HEK293 (cell line): Measurements from ENCODE around the gene FAM217B.

Source experiments
- ATF2 ChIP-seq: fragments of 450-650 bp; formaldehyde crosslinking; IDR thresholded peaks from 2 replicates; pipeline ENCODE4 v1.5.1; 2016; ENCODE audit warnings: missing biosample characterization, missing genetic modification characterization, low read depth
- EGR2 ChIP-seq: fragments of 450-650 bp; formaldehyde crosslinking; IDR thresholded peaks from 2 replicates; pipeline ENCODE4 v1.5.1; 2016; ENCODE audit warnings: low read depth, missing biosample characterization, missing genetic modification characterization
- GLIS1 ChIP-seq: fragments of 450-650 bp; formaldehyde crosslinking; IDR thresholded peaks from 2 replicates; pipeline ENCODE4 v1.5.1; 2016; ENCODE audit warnings: missing biosample characterization, missing genetic modification characterization
- HOXC10 ChIP-seq: sonication (generic); formaldehyde crosslinking; IDR thresholded peaks from 2 replicates; pipeline ENCODE4 v1.8.1; 2023; ENCODE audit warnings: mild to moderate bottlenecking, missing genetic modification reagents
- KLF1 ChIP-seq: fragments of 450-650 bp; formaldehyde crosslinking; IDR thresholded peaks from 2 replicates; pipeline ENCODE4 v1.5.1; 2016; ENCODE audit warnings: missing biosample characterization, missing genetic modification characterization
- PRDM6 ChIP-seq: fragments of 450-650 bp; formaldehyde crosslinking; IDR thresholded peaks from 2 replicates; pipeline ENCODE4 v1.5.1; 2017; ENCODE audit warnings: missing biosample characterization, missing genetic modification characterization
- SETDB1 ChIP-seq: IDR thresholded peaks from one replicate; pipeline ENCODE4 v1.6.1; 2017; ENCODE audit warnings: mild to moderate bottlenecking, low read length, moderate library complexity, mixed read lengths; ENCODE audit not compliant: insufficient read length
- SP7 ChIP-seq: fragments of 450-650 bp; formaldehyde crosslinking; IDR thresholded peaks from 2 replicates; pipeline ENCODE4 v1.5.1; 2016; ENCODE audit warnings: missing biosample characterization, missing genetic modification characterization
- ZBTB21 ChIP-seq: fragments of 450-650 bp; formaldehyde crosslinking; IDR thresholded peaks from 2 replicates; pipeline ENCODE4 v1.5.1; 2017; ENCODE audit warnings: missing biosample characterization, missing genetic modification characterization
- ZBTB48 ChIP-seq: fragments of 450-650 bp; formaldehyde crosslinking; IDR thresholded peaks from 2 replicates; pipeline ENCODE4 v1.5.1; 2016; ENCODE audit warnings: missing biosample characterization, missing genetic modification characterization
- ZNF10 ChIP-seq: fragments of 450-650 bp; formaldehyde crosslinking; IDR thresholded peaks from 2 replicates; pipeline ENCODE4 v1.5.1; 2017; ENCODE audit warnings: missing biosample characterization, missing genetic modification characterization
- ZNF121 ChIP-seq: fragments of 450-650 bp; formaldehyde crosslinking; IDR thresholded peaks from 2 replicates; pipeline ENCODE4 v1.5.1; 2016; ENCODE audit warnings: missing biosample characterization, missing genetic modification characterization
- ZNF157 ChIP-seq: fragments of 450-650 bp; formaldehyde crosslinking; IDR thresholded peaks from 2 replicates; pipeline ENCODE4 v1.5.1; 2016; ENCODE audit warnings: missing biosample characterization, missing genetic modification characterization
- ZNF239 ChIP-seq: fragments of 450-650 bp; formaldehyde crosslinking; IDR thresholded peaks from 2 replicates; pipeline ENCODE4 v1.5.1; 2016; ENCODE audit warnings: missing biosample characterization, missing genetic modification characterization
- ZNF266 ChIP-seq: fragments of 450-650 bp; formaldehyde crosslinking; IDR thresholded peaks from 2 replicates; pipeline ENCODE4 v1.5.1; 2016; ENCODE audit warnings: missing biosample characterization, missing genetic modification characterization, low read depth
- ZNF292 ChIP-seq: fragments of 450-650 bp; formaldehyde crosslinking; IDR thresholded peaks from 2 replicates; pipeline ENCODE4 v1.5.1; 2016; ENCODE audit warnings: low read depth, missing biosample characterization, missing genetic modification characterization, borderline replicate concordance
- ZNF302 ChIP-seq: fragments of 450-650 bp; formaldehyde crosslinking; IDR thresholded peaks from 2 replicates; pipeline ENCODE4 v1.5.1; 2016; ENCODE audit warnings: missing biosample characterization, missing genetic modification characterization, low read depth
- ZNF335 ChIP-seq: fragments of 450-650 bp; formaldehyde crosslinking; conservative IDR thresholded peaks from 2 replicates; pipeline ENCODE4 v1.5.1; 2016; ENCODE audit warnings: missing biosample characterization, missing genetic modification characterization
- ZNF350 ChIP-seq: fragments of 450-650 bp; formaldehyde crosslinking; IDR thresholded peaks from 2 replicates; pipeline ENCODE4 v1.5.0; 2017; ENCODE audit warnings: missing biosample characterization, mild to moderate bottlenecking, missing genetic modification characterization
- ZNF391 ChIP-seq: fragments of 450-650 bp; formaldehyde crosslinking; IDR thresholded peaks from 2 replicates; pipeline ENCODE4 v1.5.1; 2016; ENCODE audit warnings: low read depth, missing biosample characterization, missing genetic modification characterization, borderline replicate concordance
- ZNF398 ChIP-seq: fragments of 450-650 bp; formaldehyde crosslinking; IDR thresholded peaks from 2 replicates; pipeline ENCODE4 v1.5.1; 2017; ENCODE audit warnings: missing biosample characterization, missing genetic modification characterization
- ZNF571 ChIP-seq: fragments of 450-650 bp; formaldehyde crosslinking; IDR thresholded peaks from 2 replicates; pipeline ENCODE4 v1.5.0; 2017; ENCODE audit warnings: missing biosample characterization, missing genetic modification characterization
- ZNF639 ChIP-seq: fragments of 450-650 bp; formaldehyde crosslinking; IDR thresholded peaks from 2 replicates; pipeline ENCODE4 v1.5.1; 2016; ENCODE audit warnings: missing biosample characterization, missing genetic modification characterization
- ZNF670 ChIP-seq: fragments of 450-650 bp; formaldehyde crosslinking; IDR thresholded peaks from 2 replicates; pipeline ENCODE4 v1.5.1; 2016; ENCODE audit warnings: missing biosample characterization, missing genetic modification characterization, low read depth
- ZNF677 ChIP-seq: fragments of 450-650 bp; IDR thresholded peaks from 2 replicates; pipeline ENCODE4 v1.5.0; 2018; ENCODE audit warnings: missing biosample characterization, mild to moderate bottlenecking, missing genetic modification characterization, moderate library complexity
- ZNF701 ChIP-seq: fragments of 450-650 bp; formaldehyde crosslinking; IDR thresholded peaks from 2 replicates; pipeline ENCODE4 v1.5.1; 2016; ENCODE audit warnings: missing biosample characterization, missing genetic modification characterization
- ZNF830 ChIP-seq: fragments of 450-650 bp; IDR thresholded peaks from 2 replicates; pipeline ENCODE4 v1.5.0; 2018; ENCODE audit warnings: missing biosample characterization, missing genetic modification characterization, low read depth, mild to moderate bottlenecking, moderate library complexity
- ZNF837 ChIP-seq: fragments of 450-650 bp; formaldehyde crosslinking; IDR thresholded peaks from 2 replicates; pipeline ENCODE4 v1.5.1; 2016; ENCODE audit warnings: missing biosample characterization, missing genetic modification characterization
- ZSCAN4 ChIP-seq: fragments of 450-650 bp; formaldehyde crosslinking; IDR thresholded peaks from 2 replicates; pipeline ENCODE4 v1.5.1; 2017; ENCODE audit warnings: missing biosample characterization, missing genetic modification characterization

The FAM217B gene

GRCh38 chr20:59940129-59940955, at the start of gene FAM217B, which contains the start of gene PPP1R3D (continued):
- no peak for TF ChIP-seq ZNF701 (tag by site-specific recombination)
- no peak for TF ChIP-seq SETDB1
- peak; percentile 37; the same call in 1 of the 2 replicates for TF ChIP-seq GLIS1
- no peak for TF ChIP-seq ZNF302 (tag by site-specific recombination)
- no peak for TF ChIP-seq ZNF639
- TF ChIP-seq ZNF571 (tag by site-specific recombination) = no peak
- no peak; the same call in 1 of the 2 replicates for TF ChIP-seq ZNF391 (tag by site-specific recombination)
- no peak for TF ChIP-seq ZNF837
- no peak for TF ChIP-seq ZNF239 (tag by site-specific recombination)
- TF ChIP-seq ZNF157 (tag by site-specific recombination) = no peak
- peak; percentile 53; the same call in 1 of the 2 replicates for TF ChIP-seq SP7 (tag by site-specific recombination)
- no peak for TF ChIP-seq ZNF292 (tag by site-specific recombination)
- TF ChIP-seq EGR2 (tag by site-specific recombination) = no peak
- TF ChIP-seq ZNF266 (tag by site-specific recombination) = no peak
- TF ChIP-seq ZNF677 = no peak
- no peak for TF ChIP-seq ZSCAN4
- TF ChIP-seq ZNF335 (tag by site-specific recombination) = peak; percentile 98
- no peak for TF ChIP-seq ZNF670 (tag by site-specific recombination)
- TF ChIP-seq ZNF350 (tag by site-specific recombination) = no peak
- TF ChIP-seq ZNF830 (tag by site-specific recombination) = no peak
- peak; percentile 63; the same call in 1 of the 2 replicates for TF ChIP-seq ZBTB21
- no peak for TF ChIP-seq HOXC10 (CRISPR knock-in tag)
- peak; percentile 85 for TF ChIP-seq ZBTB48 (tag by site-specific recombination)
- TF ChIP-seq ZNF121 (tag by site-specific recombination) = no peak
- TF ChIP-seq ZNF10 (tag by site-specific recombination) = peak; percentile 19; the same call in 1 of the 2 replicates
- peak; percentile 32; the same call in 1 of the 2 replicates for TF ChIP-seq ATF2 (tag by site-specific recombination)
- no peak for TF ChIP-seq KLF1 (tag by site-specific recombination)
- TF ChIP-seq PRDM6 (tag by site-specific recombination) = no peak
- no peak for TF ChIP-seq ZNF398
